ENCODE data around the gene CARMIL1. TPM values are rescaled to one million over a fixed set of nuclear protein-coding genes. Genes with fewer than 3 reads are reported as not detected.
"Not testable (repeated sequence)": the region's sequence is repeated elsewhere in the genome, so short reads cannot be mapped to it uniquely, and the experiment has no call there.

Gene CARMIL1
- total RNA-seq, 1 donor from 2014 or later = 37.6 TPM

GRCh38 chr6:25296217-25296905 is 17.2 kb downstream of the CARMIL1 start:
- no peak for DNase-seq
- Histone ChIP-seq H3K27ac (peak overlapping the region; percentile 79), H3K27me3 (no peaks in the 10 kb centered on the region), H3K4me3 (no peak overlapping the region), H3K4me1 (peaks cover 34% of the 10 kb centered on the region), H3K9me3 (no peaks in the 10 kb centered on the region), H3K36me3 (no peaks in the 10 kb centered on the region)
- ATAC-seq = no peak
- TF ChIP-seq CTCF (IDR thresholded peaks at IDR 0.05) = no peak
- intact Hi-C loops (cut with DNase I) = no loop called here

- no peak for DNase-seq
- no peaks in the 10 kb centered on the region for H3K27me3 ChIP-seq
- no peak for TF ChIP-seq CTCF (IDR thresholded peaks at IDR 0.05)
- H3K4me3 ChIP-seq = no peak overlapping the region
- intact Hi-C loops (cut with DNase I) = no loop called here
- H3K27ac ChIP-seq = peak overlapping the region; percentile 79
- H3K4me1 ChIP-seq = peaks cover 39% of the 10 kb centered on the region
- H3K36me3 ChIP-seq = no peaks in the 10 kb centered on the region
- no peaks in the 10 kb centered on the region for H3K9me3 ChIP-seq
- peak; percentile 31 for ATAC-seq
These were observed 17.9 kb downstream of the CARMIL1 start for GRCh38 chr6:25297039-25297441.

- intact Hi-C loops (cut with DNase I) = no loop called here
- H3K27ac ChIP-seq = peak overlapping the region; percentile 48
- DNase-seq (no peak), ATAC-seq (no peak)
- no peak overlapping the region for H3K4me3 ChIP-seq
- peaks cover 46% of the 10 kb centered on the region for H3K4me1 ChIP-seq
- H3K36me3 ChIP-seq = no peaks in the 10 kb centered on the region
- no peaks in the 10 kb centered on the region for H3K9me3 ChIP-seq
- no peak for TF ChIP-seq CTCF (IDR thresholded peaks at IDR 0.05)
- H3K27me3 ChIP-seq = no peaks in the 10 kb centered on the region
These were observed 18.8 kb downstream of the CARMIL1 start for GRCh38 chr6:25297823-25298522.

GRCh38 chr6:25298523-25298865 is 19.3 kb downstream of the CARMIL1 start:
- H3K27me3 ChIP-seq; ATAC-seq; intact Hi-C loops (cut with DNase I); H3K4me3 ChIP-seq; H3K36me3 ChIP-seq; H3K9me3 ChIP-seq; DNase-seq: not testable (repeated sequence)
- peaks cover 50% of the 10 kb centered on the region for H3K4me1 ChIP-seq
- peak overlapping the region; percentile 52 for H3K27ac ChIP-seq

- Histone ChIP-seq H3K9me3 (no peaks in the 10 kb centered on the region), H3K27ac (no peak overlapping the region), H3K4me3 (no peak overlapping the region), H3K36me3 (no peaks in the 10 kb centered on the region), H3K4me1 (peaks cover 46% of the 10 kb centered on the region), H3K27me3 (no peaks in the 10 kb centered on the region)
- no peak for DNase-seq
- intact Hi-C loops (cut with DNase I) = no loop called here
- TF ChIP-seq CTCF (IDR thresholded peaks at IDR 0.05) = no peak
- ATAC-seq = peak; percentile 68
These were observed 22.2 kb downstream of the CARMIL1 start for GRCh38 chr6:25301362-25301761.

- Histone ChIP-seq H3K36me3 (no peaks in the 10 kb centered on the region), H3K27ac (peak overlapping the region; percentile 31), H3K4me3 (no peak overlapping the region), H3K9me3 (no peaks in the 10 kb centered on the region), H3K27me3 (no peaks in the 10 kb centered on the region), H3K4me1 (peaks cover 44% of the 10 kb centered on the region)
- no peak for DNase-seq
- no peak for TF ChIP-seq CTCF (IDR thresholded peaks at IDR 0.05)
- peak; percentile 6 for ATAC-seq
- intact Hi-C loops (cut with DNase I) = no loop called here
These were observed 23.0 kb downstream of the CARMIL1 start for GRCh38 chr6:25302151-25302550.

Measured in upper lobe of right lung (tissue), 1 donor.